HepG2 (cell line): Measurements from ENCODE around the gene SQOR. TPM values are rescaled to one million over a fixed set of nuclear protein-coding genes. Genes with fewer than 3 reads are reported as not detected.

Source experiments
- ELK4 ChIP-seq: sonication (generic); formaldehyde crosslinking; IDR thresholded peaks from 2 replicates; pipeline ENCODE4 v1.9.0; 2021; ENCODE audit warnings: missing genetic modification reagents, borderline replicate concordance
- HOXA9 ChIP-seq: sonication (generic); formaldehyde crosslinking; IDR thresholded peaks from 2 replicates; pipeline ENCODE4 v1.8.1; 2022; ENCODE audit warnings: missing genetic modification reagents, mild to moderate bottlenecking, moderate library complexity, borderline replicate concordance
- MNT ChIP-seq: fragments of 450-650 bp; IDR thresholded peaks from 2 replicates; pipeline ENCODE4 v1.6.1; 2016
- MYNN ChIP-seq: sonication (generic); formaldehyde crosslinking; IDR thresholded peaks from 2 replicates; pipeline ENCODE4 v1.4.0; 2020; ENCODE audit warnings: mild to moderate bottlenecking, low read depth, missing genetic modification reagents
- NPAS2 ChIP-seq: sonication (generic); formaldehyde crosslinking; IDR thresholded peaks from 2 replicates; pipeline ENCODE4 v1.8.0; 2022; ENCODE audit warnings: mild to moderate bottlenecking, missing genetic modification reagents, borderline replicate concordance
- RFX3 ChIP-seq: IDR thresholded peaks from 2 replicates; pipeline ENCODE4 v1.6.1; 2016; ENCODE audit warnings: missing biosample characterization, missing genetic modification reagents
- TFDP2 ChIP-seq: sonication (generic); formaldehyde crosslinking; IDR thresholded peaks from 2 replicates; pipeline ENCODE4 v1.4.0; 2020; ENCODE audit warnings: missing genetic modification reagents
- TRIM22 ChIP-seq: fragments of 450-650 bp; IDR thresholded peaks from 2 replicates; pipeline ENCODE4 v1.6.1; 2017
- TSC22D2 ChIP-seq: sonication (generic); formaldehyde crosslinking; IDR thresholded peaks from 2 replicates; pipeline ENCODE4 v1.5.1; 2020; ENCODE audit warnings: missing genetic modification reagents, mild to moderate bottlenecking, borderline replicate concordance
- ZBTB25 ChIP-seq: IDR thresholded peaks from 2 replicates; pipeline ENCODE4 v1.6.1; 2018; ENCODE audit warnings: missing genetic modification reagents
- ZBTB26 ChIP-seq: IDR thresholded peaks from 2 replicates; pipeline ENCODE4 v1.6.1; 2016; ENCODE audit warnings: missing compliant biosample characterization, missing genetic modification reagents, borderline replicate concordance
- ZEB1 ChIP-seq: IDR thresholded peaks from 2 replicates; pipeline ENCODE4 v1.6.1; 2012; ENCODE audit warnings: mild to moderate bottlenecking, low read depth, inconsistent platforms; ENCODE audit not compliant: insufficient replicate concordance
- ZNF136 ChIP-seq: sonication (generic); formaldehyde crosslinking; IDR thresholded peaks from 2 replicates; pipeline ENCODE4 v1.8.1; 2022; ENCODE audit warnings: low read depth, mild to moderate bottlenecking, moderate library complexity, missing genetic modification reagents
- ZNF550 ChIP-seq: sonication (generic); formaldehyde crosslinking; IDR thresholded peaks from 2 replicates; pipeline ENCODE4 v1.4.0; 2020; ENCODE audit warnings: mild to moderate bottlenecking, missing genetic modification reagents, borderline replicate concordance
- ZNF576 ChIP-seq: sonication (generic); formaldehyde crosslinking; IDR thresholded peaks from 2 replicates; pipeline ENCODE4 v1.4.0; 2020; ENCODE audit warnings: mild to moderate bottlenecking, missing genetic modification reagents
- ZNF580 ChIP-seq: IDR thresholded peaks from 2 replicates; pipeline ENCODE4 v1.6.1; 2016; ENCODE audit warnings: low read depth, borderline replicate concordance
- ZNF605 ChIP-seq: sonication (generic); formaldehyde crosslinking; IDR thresholded peaks from 2 replicates; pipeline ENCODE4 v1.8.0; 2022; ENCODE audit warnings: mild to moderate bottlenecking, missing genetic modification reagents
- ZNF720 ChIP-seq: sonication (generic); formaldehyde crosslinking; IDR thresholded peaks from 2 replicates; pipeline ENCODE4 v1.4.0; 2020; ENCODE audit warnings: missing genetic modification reagents
- ZNF749 ChIP-seq: sonication (generic); formaldehyde crosslinking; IDR thresholded peaks from 2 replicates; pipeline ENCODE4 v1.8.0; 2022; ENCODE audit warnings: mild to moderate bottlenecking, missing genetic modification reagents, moderate library complexity, borderline replicate concordance
- polyA plus RNA-seq, 8 experiments: library from polyadenylated mRNA; depleted of rRNA in 3 of 8; stranded (reverse) in 7 of 8; unstranded in 1 of 8; fragments of >200 nt; fragmentation: Illumina TruSeq in 4 of 8; extraction: Trizol in 4 of 8; gene quantifications; 2 replicates each; pipeline versions ENCODE4 v1.2.1 to v1.2.3, GENCODE V29; 2011 to 2016; ENCODE audit warnings: low read depth in 4 of 8, missing spikeins in 1 of 8, mixed read lengths in 1 of 8; ENCODE audit not compliant: insufficient read depth in 1 of 8
- total RNA-seq, 5 experiments: library from RNA; depleted of rRNA; stranded (reverse); fragments of >200 nt; fragmentation: Illumina TruSeq; extraction: Trizol; gene quantifications; 2 replicates each; pipeline ENCODE4 v1.2.3, GENCODE V29; 2016; ENCODE audit warnings: low read depth in 1 of 5

Gene SQOR
- total and polyA plus RNA-seq, 2 of the 13 experiments (the other 11 are each of a cell fraction or from before 2014, with no cell fraction given) = 19.3 to 19.4 TPM

- TF ChIP-seq ZBTB26 (CRISPR knock-in tag) = 0 out of 2 replicates have a peak, but pooled peaks have one; percentile 22
- TF ChIP-seq ZNF576 (CRISPR knock-in tag) = peak; percentile 62; the same call in 1 of the 2 replicates
- no peak for TF ChIP-seq ZBTB25 (CRISPR knock-in tag)
- TF ChIP-seq ZNF580 (CRISPR knock-in tag) = peak; percentile 53; the same call in 1 of the 2 replicates
- peak; percentile 58; the same call in 1 of the 2 replicates for TF ChIP-seq ZNF605
- TF ChIP-seq ZNF749 (CRISPR knock-in tag) = peak; percentile 53; the same call in 1 of the 2 replicates
- TF ChIP-seq HOXA9 (CRISPR knock-in tag) = no peak
- no peak for TF ChIP-seq RFX3
- TF ChIP-seq TRIM22 = no peak
- no peak for TF ChIP-seq ELK4 (CRISPR knock-in tag)
- TF ChIP-seq ZNF136 (CRISPR knock-in tag) = no peak
- TF ChIP-seq ZEB1 = peak; percentile 56
- TF ChIP-seq ZNF550 = no peak
- TF ChIP-seq MNT = no peak
- no peak for TF ChIP-seq NPAS2 (CRISPR knock-in tag)
- peak; percentile 55; the same call in 1 of the 2 replicates for TF ChIP-seq TFDP2 (CRISPR knock-in tag)
- TF ChIP-seq MYNN (CRISPR knock-in tag) = no peak
- no peak for TF ChIP-seq ZNF720 (CRISPR knock-in tag)
- no peak for TF ChIP-seq TSC22D2 (CRISPR knock-in tag)
These were observed at the start of gene SQOR (continued) for GRCh38 chr15:45634432-45635190.
